Right forelimb (tissue), 1 donor: ENCODE data around the gene DGAT2.

Experiments
- DNase-seq: peaks from one replicate; pipeline ENCODE4 v3.0.0-alpha.2; 2018

Gene DGAT2

DNA sequence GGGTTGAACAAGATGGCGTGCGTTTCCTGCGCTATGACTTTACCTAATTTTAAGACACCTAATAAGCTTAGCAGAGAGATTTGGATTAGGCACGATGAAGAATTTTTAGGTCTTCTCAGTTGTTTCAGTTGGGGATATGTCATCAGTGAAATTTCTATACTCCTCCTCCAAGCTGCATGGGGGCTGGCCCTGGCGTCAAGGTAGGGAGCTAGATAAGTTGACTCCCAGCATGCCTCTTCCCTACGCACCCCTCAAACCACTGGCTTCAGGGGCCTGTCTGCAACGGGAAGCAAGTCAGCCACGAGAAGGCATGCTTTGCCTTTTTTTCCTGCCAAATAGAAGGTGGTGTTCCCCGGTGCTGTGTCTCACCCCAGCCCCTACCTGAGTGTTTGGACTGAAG, 13.3 kb downstream of the DGAT2 start:
- no peak for DNase-seq

- no peak for DNase-seq
Observed at GRCh38 chr11:75782540-75783263, 14.1 kb downstream of the DGAT2 start.

DNA sequence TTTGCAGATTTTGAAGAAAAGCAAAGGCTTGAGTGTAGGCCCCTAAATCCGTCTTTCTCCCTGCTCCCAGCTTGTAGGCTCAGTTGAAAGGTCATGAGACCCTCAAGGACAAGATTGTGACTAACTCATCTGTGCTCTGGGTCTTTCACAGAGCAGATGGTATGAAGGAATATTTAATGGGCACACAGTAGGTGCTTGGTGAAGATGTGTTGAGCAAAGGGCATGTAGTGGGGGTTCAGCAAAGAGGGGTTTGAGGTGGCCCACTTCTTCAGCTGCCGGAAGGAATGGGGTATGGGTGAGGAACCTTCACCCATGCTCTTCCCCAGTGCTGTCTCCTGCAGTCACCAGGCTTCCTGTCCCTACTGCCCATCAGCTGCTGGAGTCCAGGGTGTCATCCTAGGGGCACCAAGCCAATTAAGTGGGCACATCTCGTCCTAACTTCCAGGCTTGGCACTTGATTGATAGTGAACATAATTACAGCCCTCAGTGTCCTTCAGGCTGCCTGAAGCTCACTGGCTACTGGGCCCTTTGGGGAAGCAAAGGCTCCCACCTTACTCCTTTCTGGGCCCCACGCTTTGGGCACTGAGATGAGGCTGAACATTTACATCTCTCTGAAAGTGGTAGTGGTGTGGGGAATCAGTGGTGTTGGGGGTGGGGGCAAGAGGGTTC, 15.0 kb downstream of the DGAT2 start:
- no peak for DNase-seq

GRCh38 chr11:75784085-75784478, 15.5 kb downstream of the DGAT2 start:
- DNase-seq, result no peak

GRCh38 chr11:75784506-75784905, 15.9 kb downstream of the DGAT2 start:
- DNase-seq, result no peak

DNA sequence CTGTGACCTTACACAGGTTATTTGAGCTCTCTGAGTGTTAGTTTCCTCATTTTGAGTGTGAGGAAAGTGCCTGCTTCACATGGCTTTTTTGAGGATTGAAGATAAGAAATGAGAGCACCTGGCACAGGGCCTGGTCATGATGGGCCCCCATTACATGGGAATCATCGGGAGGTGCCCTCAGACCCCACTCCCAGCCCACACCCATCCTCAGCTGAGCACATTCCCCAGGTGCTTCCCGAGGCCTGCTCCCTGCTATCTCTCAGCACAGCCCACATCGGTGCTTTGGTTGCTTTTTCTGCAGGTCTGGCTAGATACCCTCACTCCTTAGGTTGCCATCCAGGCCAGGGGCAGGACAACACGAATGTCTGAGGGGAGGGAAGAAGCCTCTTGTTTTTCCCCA, 16.6 kb downstream of the DGAT2 start:
- no peak for DNase-seq

DNA sequence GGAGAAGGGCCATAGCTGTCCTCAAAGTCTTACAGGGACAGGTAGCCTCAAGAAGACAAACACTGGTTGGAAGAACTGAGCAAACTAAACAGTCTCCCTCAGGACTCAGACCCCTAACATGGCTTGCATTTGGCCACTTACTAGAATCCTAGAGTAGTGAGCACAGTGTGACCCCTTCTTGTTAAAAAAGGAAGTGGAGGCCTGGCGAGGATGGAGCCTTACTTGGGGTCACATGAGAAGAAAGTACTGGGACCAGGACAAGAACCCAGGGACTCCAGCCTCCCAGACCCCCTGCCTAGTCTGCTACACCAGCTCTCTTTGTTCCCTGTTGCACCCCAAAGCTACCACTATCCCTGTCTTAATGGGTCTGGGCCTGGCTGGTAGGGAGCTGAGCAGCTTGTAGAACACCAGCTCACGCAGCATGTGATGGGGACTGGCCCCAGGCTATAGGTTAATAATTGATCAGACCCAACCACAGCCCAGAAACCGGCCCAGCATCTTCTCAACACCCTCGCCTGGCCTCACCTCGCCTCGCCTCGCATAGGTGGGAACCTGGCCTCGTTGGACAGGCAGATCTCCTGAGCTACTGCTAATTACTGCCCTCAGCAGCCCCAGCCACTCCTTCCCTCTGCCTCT, 17.6 kb downstream of the DGAT2 start:
- no peak for DNase-seq

DNA sequence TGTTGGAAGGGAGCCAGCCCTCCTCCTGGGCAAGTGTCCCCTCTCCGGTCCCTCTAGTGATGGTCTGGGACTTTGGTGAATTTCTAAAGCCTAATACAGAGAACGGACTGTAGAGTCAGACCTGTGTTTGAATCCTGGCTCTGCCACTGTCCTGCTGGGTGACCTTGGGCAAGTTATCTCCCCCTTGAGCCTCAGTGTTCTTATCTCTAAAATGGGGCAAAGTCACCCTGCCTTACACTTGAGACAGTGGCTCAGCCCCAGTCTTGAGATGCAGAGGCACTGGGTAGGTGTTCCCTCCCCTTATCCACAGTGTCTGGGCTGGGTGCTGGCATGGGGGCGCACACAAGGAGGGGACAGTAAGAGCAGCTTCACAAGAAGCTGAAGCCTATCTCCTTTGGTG, 20.9 kb downstream of the DGAT2 start:
- DNase-seq, result no peak

DNA sequence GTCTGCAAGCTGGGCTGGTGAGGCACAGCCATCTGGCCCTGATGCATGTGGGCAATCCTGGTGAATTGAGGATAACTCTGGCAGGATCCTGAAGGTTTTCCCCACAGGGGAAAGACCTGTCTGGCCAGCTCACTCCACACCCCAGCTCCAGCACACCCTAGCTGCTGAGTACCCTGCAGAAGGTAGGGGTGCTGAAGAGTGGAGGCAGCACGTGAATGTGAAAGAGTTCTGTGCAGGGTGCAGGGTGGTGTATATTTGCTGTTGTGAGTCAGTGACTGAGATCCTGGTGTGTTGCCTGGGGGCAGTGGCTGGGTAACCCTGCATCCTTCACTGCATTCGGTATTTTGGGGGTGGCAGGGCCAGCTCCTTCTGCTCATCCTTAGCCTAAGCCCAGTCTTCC, 22.4 kb downstream of the DGAT2 start:
- no peak for DNase-seq

GRCh38 chr11:75792127-75792731, 23.7 kb downstream of the DGAT2 start:
- no peak for DNase-seq

DNA sequence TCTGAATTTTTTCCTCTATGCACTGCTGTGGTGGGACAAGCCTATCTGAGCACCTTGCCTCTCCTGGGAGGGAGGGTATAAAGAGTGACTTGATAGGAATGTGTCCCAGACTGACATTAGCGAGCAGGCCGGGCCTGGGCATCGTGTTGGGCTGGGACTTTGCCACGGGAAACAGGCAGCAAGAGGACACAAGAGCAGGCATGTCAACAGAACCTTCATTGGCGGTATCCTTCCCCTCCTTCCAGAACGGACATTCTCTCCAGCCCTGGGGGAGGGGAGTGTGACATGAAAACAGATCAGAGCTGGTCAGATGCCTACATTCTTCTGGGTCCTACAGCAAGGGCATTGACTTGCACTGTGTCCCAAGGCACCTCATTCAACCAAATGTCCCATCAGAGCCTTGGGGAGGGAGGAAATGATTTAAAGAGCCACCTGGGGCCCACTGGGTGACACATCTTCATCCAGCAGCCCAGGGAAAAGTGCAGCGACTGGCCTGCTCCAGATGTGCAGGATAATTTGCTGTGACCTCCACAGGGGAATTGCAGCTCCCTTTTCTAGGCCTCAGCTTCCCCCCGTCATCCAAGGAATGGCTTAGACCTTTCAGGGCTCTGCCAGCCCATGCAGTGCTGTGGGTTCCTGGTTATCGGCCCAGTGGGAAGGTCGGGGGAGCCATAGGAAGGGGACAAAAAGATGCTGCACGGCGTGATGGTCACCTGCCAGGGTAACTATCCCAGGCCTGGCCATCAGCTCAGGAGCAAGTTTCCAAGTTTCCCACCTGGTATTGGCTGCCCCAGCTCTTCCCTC, 24.6 kb downstream of the DGAT2 start:
- DNase-seq, result no peak

DNA sequence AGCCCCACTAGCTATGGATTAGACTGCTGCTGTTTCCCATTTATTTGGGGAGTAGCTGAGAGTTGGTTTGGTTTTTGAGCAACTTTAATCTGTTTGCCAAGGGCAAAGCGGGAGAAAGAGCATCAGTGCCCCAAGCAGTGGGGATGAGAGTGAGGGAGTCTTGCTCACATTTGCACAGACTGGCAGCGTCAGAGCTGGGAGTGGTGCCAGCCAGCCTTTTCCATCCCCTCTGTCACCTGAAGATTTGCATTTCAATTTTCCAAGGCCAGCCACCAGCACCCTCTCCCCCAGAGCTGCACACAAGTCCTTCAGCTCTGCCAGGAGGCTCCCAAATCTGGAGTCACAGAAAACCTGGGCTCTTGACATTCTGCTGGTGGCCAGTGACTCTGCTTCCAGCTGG, 25.4 kb downstream of the DGAT2 start:
- DNase-seq, result no peak

- DNase-seq, result no peak
Observed at GRCh38 chr11:75795276-75796090, 26.9 kb downstream of the DGAT2 start.

GRCh38 chr11:75796091-75796435, 27.5 kb downstream of the DGAT2 start:
- DNase-seq, result no peak

DNA sequence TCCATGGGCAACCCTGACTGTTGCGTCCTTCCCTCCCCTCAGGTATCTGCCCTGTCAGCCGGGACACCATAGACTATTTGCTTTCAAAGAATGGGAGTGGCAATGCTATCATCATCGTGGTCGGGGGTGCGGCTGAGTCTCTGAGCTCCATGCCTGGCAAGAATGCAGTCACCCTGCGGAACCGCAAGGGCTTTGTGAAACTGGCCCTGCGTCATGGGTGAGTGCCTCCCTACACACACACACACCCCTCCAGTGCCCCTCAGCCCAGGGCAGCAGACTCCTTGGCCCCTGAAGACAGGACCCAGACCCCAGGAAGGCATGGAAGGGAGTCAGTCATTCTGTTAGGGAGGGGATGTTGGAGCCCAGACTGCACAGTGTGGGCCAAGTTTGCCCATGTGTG, 28.5 kb downstream of the DGAT2 start:
- DNase-seq, result no peak

GRCh38 chr11:75797792-75798191, 29.2 kb downstream of the DGAT2 start:
- no peak for DNase-seq

DNA sequence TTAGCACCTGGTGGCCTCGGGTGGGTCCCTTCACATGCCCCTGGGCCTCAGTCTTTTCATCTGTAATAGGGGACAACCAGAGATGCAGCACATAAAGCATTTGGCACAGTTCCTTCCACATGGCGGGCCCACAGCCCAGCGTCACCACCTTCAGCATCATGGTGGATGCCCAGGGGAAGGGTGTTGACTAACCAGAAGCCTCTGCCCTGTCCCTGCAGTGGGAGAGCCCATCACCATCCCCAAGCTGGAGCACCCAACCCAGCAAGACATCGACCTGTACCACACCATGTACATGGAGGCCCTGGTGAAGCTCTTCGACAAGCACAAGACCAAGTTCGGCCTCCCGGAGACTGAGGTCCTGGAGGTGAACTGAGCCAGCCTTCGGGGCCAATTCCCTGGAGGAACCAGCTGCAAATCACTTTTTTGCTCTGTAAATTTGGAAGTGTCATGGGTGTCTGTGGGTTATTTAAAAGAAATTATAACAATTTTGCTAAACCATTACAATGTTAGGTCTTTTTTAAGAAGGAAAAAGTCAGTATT, 31.6 kb downstream of the DGAT2 start:
- DNase-seq, result no peak

- no peak for DNase-seq
Observed at GRCh38 chr11:75800728-75801361, 32.3 kb downstream of the DGAT2 start.

DNA sequence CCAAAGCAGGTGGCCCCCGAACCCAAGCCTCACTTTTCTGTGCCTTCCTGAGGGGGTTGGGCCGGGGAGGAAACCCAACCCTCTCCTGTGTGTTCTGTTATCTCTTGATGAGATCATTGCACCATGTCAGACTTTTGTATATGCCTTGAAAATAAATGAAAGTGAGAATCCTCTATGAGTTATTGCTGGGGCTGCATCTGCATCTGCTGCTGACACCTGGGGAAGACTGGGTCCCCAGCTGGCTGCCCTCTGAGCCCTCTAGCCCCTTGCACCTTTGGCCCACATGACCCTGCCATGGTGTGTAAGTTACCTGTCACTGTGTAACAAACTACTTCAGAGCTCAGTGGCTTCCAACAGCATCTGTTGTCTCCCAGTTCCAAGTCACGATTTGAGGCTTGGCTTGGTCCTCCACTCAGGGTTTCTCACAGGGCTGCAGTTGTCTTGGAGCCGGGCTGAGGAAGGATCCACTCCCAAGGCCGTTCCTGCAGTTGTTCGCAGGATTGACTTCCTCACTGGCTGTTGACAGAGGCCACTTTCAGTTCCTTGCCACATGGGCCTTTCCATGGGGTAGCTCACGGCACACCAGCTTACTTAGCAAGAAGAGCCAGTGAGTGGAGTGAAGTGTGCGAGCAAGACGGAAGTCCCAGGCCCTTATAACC, 32.9 kb downstream of the DGAT2 start:
- no peak for DNase-seq

GRCh38 chr11:75802021-75802912, 33.7 kb downstream of the DGAT2 start:
- no peak for DNase-seq
